ENCODE measurements around the gene TDG.
A peak's percentile ranks its signal among the peaks of the same experiment; 100 is the strongest.

Gene TDG

GRCh38 chr12:103965590-103966504 is at the start of gene TDG:
Gene TDG (plus strand): TSS chr12:103965872. CDS start chr12:103966038, 166 bp downstream.
- DNase-seq (ENCODE audit: low read depth in 2 of 2), result peak; percentile 90 to 91

- no peak for DNase-seq (ENCODE audit: low read depth in 2 of 2)
These were observed 47.8 kb upstream of the TDG start for GRCh38 chr12:103917873-103918272.

- peak in 1 of 2 donors; percentile 17 for DNase-seq (ENCODE audit: low read depth in 2 of 2)
These were observed 40.7 kb upstream of the TDG start for GRCh38 chr12:103924761-103925641.

- DNase-seq (ENCODE audit: low read depth in 2 of 2), result peak in 1 of 2 donors; percentile 28
These were observed 37.0 kb upstream of the TDG start for GRCh38 chr12:103928682-103929045.

GRCh38 chr12:103929046-103929783 is 36.5 kb upstream of the TDG start:
- DNase-seq (ENCODE audit: low read depth in 2 of 2), result peak; percentile 65 to 70

GRCh38 chr12:103929784-103930033 is 36.0 kb upstream of the TDG start:
- no peak for DNase-seq (ENCODE audit: low read depth in 2 of 2)

GRCh38 chr12:103930034-103930786 is 35.5 kb upstream of the TDG start, which contains the start of gene HSP90B1:
Gene HSP90B1 (plus strand): TSS chr12:103930410. CDS start chr12:103930516, 106 bp downstream.
- peak; percentile 98 for DNase-seq (ENCODE audit: low read depth in 2 of 2)

GRCh38 chr12:103930787-103931735 is 34.6 kb upstream of the TDG start:
- peak in 1 of 2 donors; percentile 17 for DNase-seq (ENCODE audit: low read depth in 2 of 2)

GRCh38 chr12:103933237-103933636 is 32.4 kb upstream of the TDG start:
- DNase-seq (ENCODE audit: low read depth in 2 of 2), result no peak

GRCh38 chr12:103936679-103937078 is 29.0 kb upstream of the TDG start:
- no peak for DNase-seq (ENCODE audit: low read depth in 2 of 2)

GRCh38 chr12:103944964-103945363 is 20.7 kb upstream of the TDG start:
- no peak for DNase-seq (ENCODE audit: low read depth in 2 of 2)

GRCh38 chr12:103947871-103948555 is 17.7 kb upstream of the TDG start:
- no peak for DNase-seq (ENCODE audit: low read depth in 2 of 2)

- no peak for DNase-seq (ENCODE audit: low read depth in 2 of 2)
These were observed 16.8 kb upstream of the TDG start for GRCh38 chr12:103948746-103949406.

- no peak for DNase-seq (ENCODE audit: low read depth in 2 of 2)
These were observed 13.2 kb upstream of the TDG start for GRCh38 chr12:103952497-103952896.

- DNase-seq (ENCODE audit: low read depth in 2 of 2), result no peak
These were observed 9.7 kb upstream of the TDG start for GRCh38 chr12:103955811-103956508.

- DNase-seq (ENCODE audit: low read depth in 2 of 2), result no peak
These were observed 9.1 kb upstream of the TDG start for GRCh38 chr12:103956509-103957027.

GRCh38 chr12:103957865-103958388 is 7.7 kb upstream of the TDG start:
- DNase-seq (ENCODE audit: low read depth in 2 of 2), result no peak

- DNase-seq (ENCODE audit: low read depth in 2 of 2), result no peak
These were observed 7.1 kb upstream of the TDG start for GRCh38 chr12:103958621-103959020.

Data from activated CD4-positive, alpha-beta T cell treated with anti-CD3 and anti-CD28 coated beads for 24 hours (primary cell).